ENCODE measurements around the gene MCOLN3.
A peak's percentile ranks its signal among the peaks of the same experiment; 100 is the strongest.

MCOLN3 gene

GRCh38 chr1:85048296-85049064 is at the start of gene MCOLN3:
Gene MCOLN3, minus strand, starts transcription at chr1:85048500. Its CDS starts 3,140 bp downstream, at chr1:85045360.
- Histone ChIP-seq H3K9me3 (ENCODE audit: control insufficient read depth in 1 of 2, low read length in 2 of 2) (no peaks in the 10 kb centered on the region), H3K4me1 (ENCODE audit: control insufficient read depth in 1 of 2, insufficient read depth in 2 of 2, low read length in 2 of 2) (peaks cover 6 to 9% of the 10 kb centered on the region in 2 donors), H3K36me3 (ENCODE audit: control insufficient read depth in 1 of 2, insufficient read depth in 2 of 2, low read length in 2 of 2) (no peaks in the 10 kb centered on the region), H3K27ac (ENCODE audit: low read depth, low read length) (peak within 1 kb of the TSS; percentile 20), H3K27me3 (ENCODE audit: control insufficient read depth in 1 of 2, insufficient read depth in 2 of 2, low read length in 2 of 2) (peaks cover 8 to 23% of the 10 kb centered on the region in 2 donors), H3K9ac (ENCODE audit: low read depth in 1 of 2, low read length in 2 of 2) (peak within 1 kb of the TSS; percentile 48 to 51), H3K4me3 (ENCODE audit: low read depth in 1 of 2, low read length in 2 of 2) (peak within 1 kb of the TSS; percentile 70)

GRCh38 chr1:85093644-85094043 is 45.3 kb upstream of the MCOLN3 start:
- no peaks in the 10 kb centered on the region for H3K27me3 ChIP-seq (ENCODE audit: control insufficient read depth in 1 of 2, insufficient read depth in 2 of 2, low read length in 2 of 2)
- H3K4me3 ChIP-seq (ENCODE audit: low read depth in 1 of 2, low read length in 2 of 2) = no peak overlapping the region
- H3K27ac ChIP-seq (ENCODE audit: low read depth, low read length) = no peak overlapping the region
- no peak overlapping the region for H3K9ac ChIP-seq (ENCODE audit: low read depth in 1 of 2, low read length in 2 of 2)
- no peaks in the 10 kb centered on the region for H3K9me3 ChIP-seq (ENCODE audit: control insufficient read depth in 1 of 2, low read length in 2 of 2)
- no peaks in the 10 kb centered on the region for H3K4me1 ChIP-seq (ENCODE audit: control insufficient read depth in 1 of 2, insufficient read depth in 2 of 2, low read length in 2 of 2)
- no peaks in the 10 kb centered on the region for H3K36me3 ChIP-seq (ENCODE audit: control insufficient read depth in 1 of 2, insufficient read depth in 2 of 2, low read length in 2 of 2)

- Histone ChIP-seq H3K27ac (ENCODE audit: low read depth, low read length) (no peak overlapping the region), H3K9ac (ENCODE audit: low read depth in 1 of 2, low read length in 2 of 2) (no peak overlapping the region), H3K27me3 (ENCODE audit: control insufficient read depth in 1 of 2, insufficient read depth in 2 of 2, low read length in 2 of 2) (no peaks in the 10 kb centered on the region), H3K36me3 (ENCODE audit: control insufficient read depth in 1 of 2, insufficient read depth in 2 of 2, low read length in 2 of 2) (no peaks in the 10 kb centered on the region), H3K4me1 (ENCODE audit: control insufficient read depth in 1 of 2, insufficient read depth in 2 of 2, low read length in 2 of 2) (no peaks in the 10 kb centered on the region), H3K4me3 (ENCODE audit: low read depth in 1 of 2, low read length in 2 of 2) (no peak overlapping the region), H3K9me3 (ENCODE audit: control insufficient read depth in 1 of 2, low read length in 2 of 2) (no peaks in the 10 kb centered on the region)
Measured at GRCh38 chr1:85091671-85092280, 43.5 kb upstream of the MCOLN3 start.

- Histone ChIP-seq H3K27ac (ENCODE audit: low read depth, low read length) (no peak overlapping the region), H3K4me3 (ENCODE audit: low read depth in 1 of 2, low read length in 2 of 2) (no peak overlapping the region), H3K4me1 (ENCODE audit: control insufficient read depth in 1 of 2, insufficient read depth in 2 of 2, low read length in 2 of 2) (no peaks in the 10 kb centered on the region), H3K9ac (ENCODE audit: low read depth in 1 of 2, low read length in 2 of 2) (no peak overlapping the region), H3K27me3 (ENCODE audit: control insufficient read depth in 1 of 2, insufficient read depth in 2 of 2, low read length in 2 of 2) (no peaks in the 10 kb centered on the region), H3K36me3 (ENCODE audit: control insufficient read depth in 1 of 2, insufficient read depth in 2 of 2, low read length in 2 of 2) (no peaks in the 10 kb centered on the region), H3K9me3 (ENCODE audit: control insufficient read depth in 1 of 2, low read length in 2 of 2) (no peaks in the 10 kb centered on the region)
Measured at GRCh38 chr1:85090225-85090624, 41.9 kb upstream of the MCOLN3 start.

- H3K9ac ChIP-seq (ENCODE audit: low read depth in 1 of 2, low read length in 2 of 2) = no peak overlapping the region
- no peak overlapping the region for H3K4me3 ChIP-seq (ENCODE audit: low read depth in 1 of 2, low read length in 2 of 2)
- no peaks in the 10 kb centered on the region for H3K9me3 ChIP-seq (ENCODE audit: control insufficient read depth in 1 of 2, low read length in 2 of 2)
- no peaks in the 10 kb centered on the region for H3K36me3 ChIP-seq (ENCODE audit: control insufficient read depth in 1 of 2, insufficient read depth in 2 of 2, low read length in 2 of 2)
- H3K27me3 ChIP-seq (ENCODE audit: control insufficient read depth in 1 of 2, insufficient read depth in 2 of 2, low read length in 2 of 2) = no peaks in the 10 kb centered on the region
- no peak overlapping the region for H3K27ac ChIP-seq (ENCODE audit: low read depth, low read length)
- H3K4me1 ChIP-seq (ENCODE audit: control insufficient read depth in 1 of 2, insufficient read depth in 2 of 2, low read length in 2 of 2) = no peaks in the 10 kb centered on the region
Measured at GRCh38 chr1:85089203-85089602, 40.9 kb upstream of the MCOLN3 start.

- Histone ChIP-seq H3K9me3 (ENCODE audit: control insufficient read depth in 1 of 2, low read length in 2 of 2) (no peaks in the 10 kb centered on the region), H3K27me3 (ENCODE audit: control insufficient read depth in 1 of 2, insufficient read depth in 2 of 2, low read length in 2 of 2) (no peaks in the 10 kb centered on the region), H3K4me3 (ENCODE audit: low read depth in 1 of 2, low read length in 2 of 2) (no peak overlapping the region), H3K36me3 (ENCODE audit: control insufficient read depth in 1 of 2, insufficient read depth in 2 of 2, low read length in 2 of 2) (no peaks in the 10 kb centered on the region), H3K9ac (ENCODE audit: low read depth in 1 of 2, low read length in 2 of 2) (no peak overlapping the region), H3K4me1 (ENCODE audit: control insufficient read depth in 1 of 2, insufficient read depth in 2 of 2, low read length in 2 of 2) (no peaks in the 10 kb centered on the region), H3K27ac (ENCODE audit: low read depth, low read length) (no peak overlapping the region)
Measured at GRCh38 chr1:85088408-85088784, 40.1 kb upstream of the MCOLN3 start.

GRCh38 chr1:85087659-85088407 is 39.5 kb upstream of the MCOLN3 start:
- Histone ChIP-seq H3K4me1 (ENCODE audit: control insufficient read depth in 1 of 2, insufficient read depth in 2 of 2, low read length in 2 of 2) (no peaks in the 10 kb centered on the region), H3K27ac (ENCODE audit: low read depth, low read length) (no peak overlapping the region), H3K36me3 (ENCODE audit: control insufficient read depth in 1 of 2, insufficient read depth in 2 of 2, low read length in 2 of 2) (no peaks in the 10 kb centered on the region), H3K27me3 (ENCODE audit: control insufficient read depth in 1 of 2, insufficient read depth in 2 of 2, low read length in 2 of 2) (no peaks in the 10 kb centered on the region), H3K4me3 (ENCODE audit: low read depth in 1 of 2, low read length in 2 of 2) (no peak overlapping the region), H3K9ac (ENCODE audit: low read depth in 1 of 2, low read length in 2 of 2) (no peak overlapping the region), H3K9me3 (ENCODE audit: control insufficient read depth in 1 of 2, low read length in 2 of 2) (no peaks in the 10 kb centered on the region)

GRCh38 chr1:85085417-85085816 is 37.1 kb upstream of the MCOLN3 start:
- no peaks in the 10 kb centered on the region for H3K9me3 ChIP-seq (ENCODE audit: control insufficient read depth in 1 of 2, low read length in 2 of 2)
- no peaks in the 10 kb centered on the region for H3K4me1 ChIP-seq (ENCODE audit: control insufficient read depth in 1 of 2, insufficient read depth in 2 of 2, low read length in 2 of 2)
- H3K27me3 ChIP-seq (ENCODE audit: control insufficient read depth in 1 of 2, insufficient read depth in 2 of 2, low read length in 2 of 2) = no peaks in the 10 kb centered on the region
- no peaks in the 10 kb centered on the region for H3K36me3 ChIP-seq (ENCODE audit: control insufficient read depth in 1 of 2, insufficient read depth in 2 of 2, low read length in 2 of 2)
- no peak overlapping the region for H3K27ac ChIP-seq (ENCODE audit: low read depth, low read length)
- no peak overlapping the region for H3K4me3 ChIP-seq (ENCODE audit: low read depth in 1 of 2, low read length in 2 of 2)
- H3K9ac ChIP-seq (ENCODE audit: low read depth in 1 of 2, low read length in 2 of 2) = no peak overlapping the region

- Histone ChIP-seq H3K36me3 (ENCODE audit: control insufficient read depth in 1 of 2, insufficient read depth in 2 of 2, low read length in 2 of 2) (no peaks in the 10 kb centered on the region), H3K27me3 (ENCODE audit: control insufficient read depth in 1 of 2, insufficient read depth in 2 of 2, low read length in 2 of 2) (no peaks in the 10 kb centered on the region), H3K4me1 (ENCODE audit: control insufficient read depth in 1 of 2, insufficient read depth in 2 of 2, low read length in 2 of 2) (no peaks in the 10 kb centered on the region), H3K9ac (ENCODE audit: low read depth in 1 of 2, low read length in 2 of 2) (no peak overlapping the region), H3K4me3 (ENCODE audit: low read depth in 1 of 2, low read length in 2 of 2) (no peak overlapping the region), H3K9me3 (ENCODE audit: control insufficient read depth in 1 of 2, low read length in 2 of 2) (no peaks in the 10 kb centered on the region), H3K27ac (ENCODE audit: low read depth, low read length) (no peak overlapping the region)
Measured at GRCh38 chr1:85078903-85079302, 30.6 kb upstream of the MCOLN3 start.

- Histone ChIP-seq H3K36me3 (ENCODE audit: control insufficient read depth in 1 of 2, insufficient read depth in 2 of 2, low read length in 2 of 2) (no peaks in the 10 kb centered on the region), H3K4me1 (ENCODE audit: control insufficient read depth in 1 of 2, insufficient read depth in 2 of 2, low read length in 2 of 2) (no peaks in the 10 kb centered on the region), H3K9ac (ENCODE audit: low read depth in 1 of 2, low read length in 2 of 2) (no peak overlapping the region), H3K27ac (ENCODE audit: low read depth, low read length) (no peak overlapping the region), H3K9me3 (ENCODE audit: control insufficient read depth in 1 of 2, low read length in 2 of 2) (no peaks in the 10 kb centered on the region), H3K27me3 (ENCODE audit: control insufficient read depth in 1 of 2, insufficient read depth in 2 of 2, low read length in 2 of 2) (no peaks in the 10 kb centered on the region), H3K4me3 (ENCODE audit: low read depth in 1 of 2, low read length in 2 of 2) (no peak overlapping the region)
Measured at GRCh38 chr1:85074365-85074964, 26.2 kb upstream of the MCOLN3 start.

All from duodenal mucosa (tissue), 2 donors.